GM23338 (cell line): ENCODE measurements around the gene CRACR2A. TPM values are rescaled to one million over a fixed set of nuclear protein-coding genes. Genes with fewer than 3 reads are reported as not detected.

Source experiments
- ATAC-seq: fragments of 200-7000 bp; cut with Tn5 transposase; 3 replicates; pipeline ENCODE4 v1.9.1; 2020
- DNase-seq: peaks from one replicate; pipeline ENCODE4 v3.0.0-alpha.2; 2015; ENCODE audit warnings: low spot score
- H2AFZ ChIP-seq: fragments of 200-600 bp; sonication (generic); 2 replicates; pipeline ENCODE4 v1.8.0; 2016; ENCODE audit warnings: antibody characterized with exemption, mild to moderate bottlenecking, moderate library complexity
- H3F3A ChIP-seq: fragments of 200-600 bp; sonication (generic); replicated peaks from 2 replicates; pipeline ENCODE4 v1.8.0; 2017; ENCODE audit warnings: antibody characterized with exemption, mixed run types, low read depth
- H3K27ac ChIP-seq: fragments of 200-600 bp; sonication (generic); 2 replicates; pipeline ENCODE4 v1.6.1; 2016; ENCODE audit warnings: low read depth
- H3K27me3 ChIP-seq: fragments of 200-600 bp; sonication (generic); 2 replicates; pipeline ENCODE4 v1.8.0; 2016; ENCODE audit warnings: mild to moderate bottlenecking, mixed run types, moderate library complexity; ENCODE audit not compliant: insufficient read depth
- H3K36me3 ChIP-seq: fragments of 200-600 bp; sonication (generic); 2 replicates; pipeline ENCODE4 v1.8.0; 2016; ENCODE audit warnings: mild to moderate bottlenecking; ENCODE audit not compliant: insufficient read depth
- H3K4me1 ChIP-seq: fragments of 200-600 bp; sonication (generic); 2 replicates; pipeline ENCODE4 v1.8.0; 2016; ENCODE audit warnings: mild to moderate bottlenecking, moderate library complexity; ENCODE audit not compliant: insufficient read depth
- H3K4me2 ChIP-seq: fragments of 200-600 bp; sonication (generic); 2 replicates; pipeline ENCODE4 v1.7.1; 2017; ENCODE audit warnings: mixed run types
- H3K4me3 ChIP-seq: fragments of 200-600 bp; sonication (generic); 2 replicates; pipeline ENCODE4 v1.6.1; 2016; ENCODE audit warnings: mixed run types
- H3K79me2 ChIP-seq: fragments of 200-600 bp; sonication (generic); replicated peaks from 2 replicates; pipeline ENCODE4 v1.8.0; 2017; ENCODE audit warnings: mild to moderate bottlenecking; ENCODE audit not compliant: insufficient read depth
- H3K9me2 ChIP-seq: fragments of 200-600 bp; sonication (generic); 2 replicates; pipeline ENCODE4 v1.8.0; 2017; ENCODE audit not compliant: insufficient read depth
- H4K20me1 ChIP-seq: fragments of 200-600 bp; sonication (generic); replicated peaks from 2 replicates; pipeline ENCODE4 v1.8.0; 2017; ENCODE audit warnings: mild to moderate bottlenecking; ENCODE audit not compliant: insufficient read depth
- H3K27ac Mint-ChIP-seq: 2 replicates; pipeline ENCODE4 v1.8.0; 2020; ENCODE audit warnings: inconsistent platforms, mild to moderate bottlenecking, moderate library complexity, mixed read lengths
- H3K27me3 Mint-ChIP-seq: 3 replicates; pipeline ENCODE4 v1.8.0; 2022; ENCODE audit warnings: low read depth, mild to moderate bottlenecking, moderate library complexity, mixed read lengths, inconsistent platforms; ENCODE audit not compliant: insufficient read depth, poor library complexity
- H3K36me3 Mint-ChIP-seq: 3 replicates; pipeline ENCODE4 v1.8.0; 2021; ENCODE audit warnings: low read depth, mild to moderate bottlenecking, inconsistent platforms, moderate library complexity, mixed read lengths
- H3K4me1 Mint-ChIP-seq: 3 replicates; pipeline ENCODE4 v1.8.0; 2020; ENCODE audit warnings: mild to moderate bottlenecking, inconsistent platforms, mixed read lengths
- H3K4me3 Mint-ChIP-seq: 3 replicates; pipeline ENCODE4 v1.8.0; 2021; ENCODE audit warnings: moderate library complexity, mild to moderate bottlenecking, inconsistent platforms, mixed read lengths
- H3K9me3 Mint-ChIP-seq: 3 replicates; pipeline ENCODE4 v1.8.0; 2020; ENCODE audit warnings: moderate library complexity, mild to moderate bottlenecking, inconsistent platforms, mixed read lengths
- CREB1 ChIP-seq: fragments of 250-450 bp; sonication (Bioruptor Pico); IDR thresholded peaks from 2 replicates; pipeline ENCODE4 v1.5.0; 2020; ENCODE audit warnings: low read depth, mild to moderate bottlenecking, moderate library complexity
- CTCF ChIP-seq, 2 experiments: fragments of 200-600 bp in 1 of 2; sonication (generic) in 1 of 2; conservative IDR thresholded peaks; 2 replicates each; pipeline versions ENCODE4 v1.5.1 to v1.6.1; 2016 to 2017; ENCODE audit warnings: antibody characterized with exemption in 2 of 2, low read depth in 2 of 2, mild to moderate bottlenecking in 2 of 2, moderate library complexity in 1 of 2
- EZH2 ChIP-seq: fragments of 200-600 bp; sonication (generic); IDR thresholded peaks from one replicate; pipeline ENCODE4 v1.8.0; 2017; ENCODE audit warnings: antibody characterized with exemption, mild to moderate bottlenecking, low read depth; ENCODE audit not compliant: unreplicated experiment
- EZH2phosphoT487 ChIP-seq: fragments of 200-600 bp; sonication (generic); IDR thresholded peaks from one replicate; pipeline ENCODE4 v1.8.1; 2018; ENCODE audit warnings: antibody characterized with exemption; ENCODE audit not compliant: unreplicated experiment
- JUNB ChIP-seq: IDR thresholded peaks from one replicate; pipeline ENCODE4 v1.6.1; 2016; ENCODE audit warnings: antibody characterized with exemption; ENCODE audit not compliant: unreplicated experiment
- NANOG ChIP-seq: IDR thresholded peaks from 2 replicates; pipeline ENCODE4 v1.6.1; 2016; ENCODE audit warnings: antibody characterized with exemption, borderline replicate concordance
- POLR2AphosphoS5 ChIP-seq: IDR thresholded peaks from 2 replicates; pipeline ENCODE4 v1.6.1; 2016; ENCODE audit warnings: antibody characterized with exemption, low read depth
- STAT1 ChIP-seq: IDR thresholded peaks from one replicate; pipeline ENCODE4 v1.6.1; 2016; ENCODE audit warnings: antibody characterized with exemption; ENCODE audit not compliant: unreplicated experiment
- ZNF114 ChIP-seq: fragments of 250-450 bp; sonication (Bioruptor Pico); IDR thresholded peaks from 2 replicates; pipeline ENCODE4 v1.5.0; 2020; ENCODE audit warnings: mild to moderate bottlenecking, moderate library complexity
- ZNF331 ChIP-seq: fragments of 250-450 bp; sonication (Bioruptor Pico); IDR thresholded peaks from 2 replicates; pipeline ENCODE4 v1.5.0; 2020; ENCODE audit warnings: low read depth, mild to moderate bottlenecking, moderate library complexity
- polyA plus RNA-seq: library from polyadenylated mRNA; unstranded; fragments of >200 nt; fragmentation: Nextera tagmentation; extraction: Ambion mirVana; gene quantifications from 2 replicates; pipeline ENCODE4 v1.2.1, GENCODE V29; 2016
- total RNA-seq: library from RNA; depleted of rRNA; stranded (reverse); fragments of >200 nt; shearing (Covaris generic); gene quantifications from 2 replicates; pipeline ENCODE4 v1.2.3, GENCODE V29; 2014
- TF ChIP-seq, protein P1 (sequence below): IDR thresholded peaks from 2 replicates; pipeline ENCODE4 v1.6.1; 2016; ENCODE audit warnings: antibody characterized with exemption
- TF ChIP-seq, protein P2 (sequence below): IDR thresholded peaks from one replicate; pipeline ENCODE4 v1.6.1; 2018; ENCODE audit warnings: antibody characterized with exemption; ENCODE audit not compliant: unreplicated experiment

The CRACR2A gene
- total and polyA plus RNA-seq, 2 experiments from 2014 or later = 1.5 to 3.0 TPM

DNA sequence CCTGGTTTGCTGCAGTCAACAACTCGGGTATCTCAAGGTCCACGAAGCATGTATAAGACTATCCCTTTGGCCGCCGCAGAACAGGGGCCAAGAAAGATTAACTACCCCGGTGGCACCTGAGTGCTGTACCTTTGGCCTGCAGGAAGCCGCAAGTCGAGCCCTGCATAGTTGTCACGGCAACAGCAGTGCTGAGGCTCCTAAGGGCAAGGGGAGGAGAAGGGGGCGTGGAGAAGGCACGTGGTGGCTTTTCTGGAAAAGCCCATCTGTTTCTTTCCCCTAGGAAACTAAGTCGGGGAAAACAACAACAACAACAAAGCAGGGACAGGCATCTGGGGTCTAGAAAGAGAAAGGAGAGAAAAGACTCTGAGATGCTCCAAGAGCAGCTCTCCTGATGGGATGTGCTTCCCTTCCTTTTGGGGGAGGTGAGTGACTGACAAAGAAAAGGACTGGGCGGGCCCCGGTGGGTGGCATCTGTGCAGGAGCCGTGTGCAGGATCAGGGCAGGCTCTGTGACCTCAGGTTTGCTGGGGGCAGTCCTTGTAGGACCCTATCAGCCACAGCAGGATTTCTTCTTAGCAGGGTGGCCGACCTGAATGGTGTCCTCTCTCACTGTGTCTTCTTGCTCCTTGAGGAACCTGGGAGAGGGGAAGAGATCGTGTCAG, 138.0 kb downstream of the CRACR2A start:
- Histone ChIP-seq H3K27ac (no peak overlapping the region), H3K9me2 (no peaks in the 10 kb centered on the region), H3K36me3 (no peaks in the 10 kb centered on the region), H3F3A (no peaks in the 10 kb centered on the region), H3K27me3 (no peaks in the 10 kb centered on the region), H3K4me2 (no peak overlapping the region), H2AFZ (no peak overlapping the region), H4K20me1 (no peaks in the 10 kb centered on the region), H3K79me2 (no peaks in the 10 kb centered on the region), H3K4me3 (no peak overlapping the region), H3K4me1 (no peaks in the 10 kb centered on the region)
- ATAC-seq = peak; percentile 82
- no peaks in the 10 kb centered on the region for H3K9me3 Mint-ChIP-seq
- H3K4me3 Mint-ChIP-seq = no peak overlapping the region
- peaks cover 18% of the 10 kb centered on the region for H3K4me1 Mint-ChIP-seq
- no peaks in the 10 kb centered on the region for H3K36me3 Mint-ChIP-seq
- DNase-seq = peak; percentile 67
- H3K27ac Mint-ChIP-seq = no peak overlapping the region
- peaks cover 11% of the 10 kb centered on the region for H3K27me3 Mint-ChIP-seq
- TF ChIP-seq EZH2phosphoT487 = no peak

GRCh38 chr12:3613641-3614395, 139.1 kb downstream of the CRACR2A start:
- H3K27me3 Mint-ChIP-seq = peaks cover 9% of the 10 kb centered on the region
- Histone ChIP-seq H3F3A (no peaks in the 10 kb centered on the region), H3K4me2 (no peak overlapping the region), H3K79me2 (no peaks in the 10 kb centered on the region), H2AFZ (no peak overlapping the region), H3K4me1 (no peaks in the 10 kb centered on the region), H3K36me3 (no peaks in the 10 kb centered on the region), H3K4me3 (no peak overlapping the region), H4K20me1 (no peaks in the 10 kb centered on the region), H3K27me3 (no peaks in the 10 kb centered on the region), H3K9me2 (no peaks in the 10 kb centered on the region), H3K27ac (no peak overlapping the region)
- no peak overlapping the region for H3K27ac Mint-ChIP-seq
- DNase-seq (no peak), ATAC-seq (no peak)
- no peak overlapping the region for H3K4me3 Mint-ChIP-seq
- peaks cover 18% of the 10 kb centered on the region for H3K4me1 Mint-ChIP-seq
- H3K9me3 Mint-ChIP-seq = no peaks in the 10 kb centered on the region
- no peaks in the 10 kb centered on the region for H3K36me3 Mint-ChIP-seq
- TF ChIP-seq EZH2phosphoT487 (no peak), ZNF331 (CRISPR knock-in tag) (no peak), STAT1 (no peak), NANOG (no peak), CREB1 (no peak), EZH2 (no peak), CTCF (conservative IDR thresholded peaks at IDR 0.05; ENCODE audit: low read depth in 2 of 2) (no peak), JUNB (no peak), ZNF114 (CRISPR knock-in tag) (no peak), POLR2AphosphoS5 (no peak)
- TF ChIP-seq, protein P1, sequence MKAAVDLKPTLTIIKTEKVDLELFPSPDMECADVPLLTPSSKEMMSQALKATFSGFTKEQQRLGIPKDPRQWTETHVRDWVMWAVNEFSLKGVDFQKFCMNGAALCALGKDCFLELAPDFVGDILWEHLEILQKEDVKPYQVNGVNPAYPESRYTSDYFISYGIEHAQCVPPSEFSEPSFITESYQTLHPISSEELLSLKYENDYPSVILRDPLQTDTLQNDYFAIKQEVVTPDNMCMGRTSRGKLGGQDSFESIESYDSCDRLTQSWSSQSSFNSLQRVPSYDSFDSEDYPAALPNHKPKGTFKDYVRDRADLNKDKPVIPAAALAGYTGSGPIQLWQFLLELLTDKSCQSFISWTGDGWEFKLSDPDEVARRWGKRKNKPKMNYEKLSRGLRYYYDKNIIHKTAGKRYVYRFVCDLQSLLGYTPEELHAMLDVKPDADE = no peak
- TF ChIP-seq, protein P2, sequence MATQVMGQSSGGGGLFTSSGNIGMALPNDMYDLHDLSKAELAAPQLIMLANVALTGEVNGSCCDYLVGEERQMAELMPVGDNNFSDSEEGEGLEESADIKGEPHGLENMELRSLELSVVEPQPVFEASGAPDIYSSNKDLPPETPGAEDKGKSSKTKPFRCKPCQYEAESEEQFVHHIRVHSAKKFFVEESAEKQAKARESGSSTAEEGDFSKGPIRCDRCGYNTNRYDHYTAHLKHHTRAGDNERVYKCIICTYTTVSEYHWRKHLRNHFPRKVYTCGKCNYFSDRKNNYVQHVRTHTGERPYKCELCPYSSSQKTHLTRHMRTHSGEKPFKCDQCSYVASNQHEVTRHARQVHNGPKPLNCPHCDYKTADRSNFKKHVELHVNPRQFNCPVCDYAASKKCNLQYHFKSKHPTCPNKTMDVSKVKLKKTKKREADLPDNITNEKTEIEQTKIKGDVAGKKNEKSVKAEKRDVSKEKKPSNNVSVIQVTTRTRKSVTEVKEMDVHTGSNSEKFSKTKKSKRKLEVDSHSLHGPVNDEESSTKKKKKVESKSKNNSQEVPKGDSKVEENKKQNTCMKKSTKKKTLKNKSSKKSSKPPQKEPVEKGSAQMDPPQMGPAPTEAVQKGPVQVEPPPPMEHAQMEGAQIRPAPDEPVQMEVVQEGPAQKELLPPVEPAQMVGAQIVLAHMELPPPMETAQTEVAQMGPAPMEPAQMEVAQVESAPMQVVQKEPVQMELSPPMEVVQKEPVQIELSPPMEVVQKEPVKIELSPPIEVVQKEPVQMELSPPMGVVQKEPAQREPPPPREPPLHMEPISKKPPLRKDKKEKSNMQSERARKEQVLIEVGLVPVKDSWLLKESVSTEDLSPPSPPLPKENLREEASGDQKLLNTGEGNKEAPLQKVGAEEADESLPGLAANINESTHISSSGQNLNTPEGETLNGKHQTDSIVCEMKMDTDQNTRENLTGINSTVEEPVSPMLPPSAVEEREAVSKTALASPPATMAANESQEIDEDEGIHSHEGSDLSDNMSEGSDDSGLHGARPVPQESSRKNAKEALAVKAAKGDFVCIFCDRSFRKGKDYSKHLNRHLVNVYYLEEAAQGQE = no peak
